MM.1S (cell line): Measurements from ENCODE around the gene ST3GAL4.

ENCODE experiments used
- DNase-seq: peaks from one replicate; pipeline ENCODE4 v3.0.0-alpha.2; 2015
- H2AFZ ChIP-seq: fragments of 300-600 bp; sonication (generic); 2 replicates; pipeline ENCODE4 v1.6.0; 2016; ENCODE audit warnings: antibody characterized with exemption, low read length
- H3F3A ChIP-seq: fragments of 300-600 bp; sonication (generic); 2 replicates; pipeline ENCODE4 v1.6.1; 2016; ENCODE audit warnings: mild to moderate bottlenecking, antibody characterized with exemption, low read length, moderate library complexity, mixed read lengths; ENCODE audit not compliant: insufficient read depth
- H3K27ac ChIP-seq: fragments of 300-600 bp; sonication (generic); 2 replicates; pipeline ENCODE4 v1.5.1; 2016; ENCODE audit warnings: mild to moderate bottlenecking, low read length
- H3K27me3 ChIP-seq: fragments of 300-600 bp; sonication (generic); replicated peaks from 2 replicates; pipeline ENCODE4 v1.6.0; 2016; ENCODE audit warnings: low read length; ENCODE audit not compliant: insufficient read depth
- H3K36me3 ChIP-seq: fragments of 300-600 bp; sonication (generic); replicated peaks from 2 replicates; pipeline ENCODE4 v1.6.1; 2016; ENCODE audit warnings: mild to moderate bottlenecking, low read length, mixed read lengths; ENCODE audit not compliant: insufficient read depth
- H3K4me1 ChIP-seq: fragments of 300-600 bp; sonication (generic); 2 replicates; pipeline ENCODE4 v1.6.1; 2016; ENCODE audit warnings: low read length, mixed read lengths
- H3K4me2 ChIP-seq: fragments of 300-600 bp; sonication (generic); 2 replicates; pipeline ENCODE4 v1.6.0; 2016; ENCODE audit warnings: low read depth, low read length
- H3K4me3 ChIP-seq: fragments of 300-600 bp; sonication (generic); 2 replicates; pipeline ENCODE4 v1.5.1; 2016; ENCODE audit warnings: low read length, mixed read lengths
- H3K79me2 ChIP-seq: fragments of 300-600 bp; sonication (generic); 2 replicates; pipeline ENCODE4 v1.6.1; 2016; ENCODE audit warnings: mixed run types, low read length, mixed read lengths
- H3K9ac ChIP-seq: fragments of 300-600 bp; sonication (generic); 2 replicates; pipeline ENCODE4 v1.6.1; 2016; ENCODE audit warnings: low read length, mixed read lengths
- H3K9me2 ChIP-seq: fragments of 300-600 bp; sonication (generic); replicated peaks from 2 replicates; pipeline ENCODE4 v1.6.1; 2016; ENCODE audit warnings: mild to moderate bottlenecking, low read length, mixed read lengths; ENCODE audit not compliant: insufficient read depth
- H3K9me3 ChIP-seq: fragments of 300-600 bp; sonication (generic); replicated peaks from 2 replicates; pipeline ENCODE4 v1.6.1; 2016; ENCODE audit warnings: mild to moderate bottlenecking, low read length, mixed read lengths; ENCODE audit not compliant: insufficient read depth
- H4K20me1 ChIP-seq: fragments of 300-600 bp; sonication (generic); 2 replicates; pipeline ENCODE4 v1.6.1; 2016; ENCODE audit warnings: mild to moderate bottlenecking, low read length, moderate library complexity, mixed read lengths; ENCODE audit not compliant: insufficient read depth
- EZH2 ChIP-seq: fragments of 300-600 bp; sonication (generic); optimal IDR thresholded peaks from 2 replicates; pipeline ENCODE3; 2017; ENCODE audit warnings: low read depth, mild to moderate bottlenecking, antibody characterized with exemption, low read length, mixed read lengths
- EZH2phosphoT487 ChIP-seq: fragments of 300-600 bp; sonication (generic); IDR thresholded peaks from 2 replicates; pipeline ENCODE4 v1.6.1; 2018; ENCODE audit warnings: antibody characterized with exemption, low read length
- TF ChIP-seq, protein P1 (sequence below): fragments of 300-600 bp; sonication (generic); IDR thresholded peaks from 2 replicates; pipeline ENCODE4 v1.5.1; 2016; ENCODE audit warnings: antibody characterized with exemption, low read length, mixed read lengths

Gene ST3GAL4

DNA sequence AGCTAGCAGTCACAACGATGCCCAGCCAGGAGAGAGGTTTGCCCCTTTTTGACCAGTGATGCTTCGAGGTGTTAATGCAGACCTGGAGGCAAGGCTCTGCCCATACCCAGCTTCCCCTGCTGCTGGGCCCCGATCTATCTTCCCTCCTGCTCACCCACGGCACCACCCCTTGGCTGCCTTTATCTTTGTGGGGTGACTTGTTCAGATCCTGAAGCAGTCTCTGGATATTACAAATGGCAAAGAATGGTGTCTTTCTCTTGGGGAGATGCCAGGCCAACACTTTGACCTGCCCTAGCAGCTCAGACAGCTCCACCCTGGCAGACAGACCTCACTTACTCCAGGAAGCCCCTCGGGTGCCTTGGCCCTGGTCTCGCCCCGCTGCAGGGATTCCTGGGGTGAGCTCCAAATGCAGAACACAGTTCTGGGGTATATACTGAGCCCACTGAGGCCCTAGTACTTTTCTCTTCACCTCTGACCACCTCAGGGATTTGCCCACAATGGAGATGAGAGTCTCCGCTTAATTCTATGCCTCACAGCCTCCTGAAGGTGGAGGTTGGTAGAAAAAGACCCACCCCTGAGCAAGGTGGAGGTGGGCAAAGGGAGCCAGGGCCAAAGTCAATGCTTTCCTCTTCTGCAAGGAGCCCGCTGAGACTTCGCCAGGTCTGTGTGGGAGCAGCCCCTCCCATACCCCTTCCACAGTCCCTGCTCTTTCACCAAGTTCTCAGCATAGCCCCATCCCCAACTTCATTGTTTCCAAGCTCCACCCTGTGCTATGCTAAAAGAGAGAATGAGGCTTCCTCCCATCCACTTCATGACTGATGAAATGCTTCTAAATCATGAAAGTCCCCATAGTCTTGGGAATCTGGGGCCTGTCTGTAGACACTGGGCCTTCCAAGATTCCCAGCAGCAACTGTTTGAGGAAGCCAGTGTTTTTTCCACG is 11.1 kb upstream of the ST3GAL4 start:
- DNase-seq: no peak
- Histone ChIP-seq H3K79me2 (peaks cover 3% of the 10 kb centered on the region; the same call in 1 of the 2 replicates), H3K9me2 (no peaks in the 10 kb centered on the region), H3K9me3 (no peaks in the 10 kb centered on the region), H3K4me3 (no peak overlapping the region), H2AFZ (no peak overlapping the region), H3K9ac (no peak overlapping the region), H3F3A (no peaks in the 10 kb centered on the region), H3K27me3 (no peaks in the 10 kb centered on the region), H4K20me1 (no peaks in the 10 kb centered on the region), H3K4me2 (no peak overlapping the region), H3K27ac (no peak overlapping the region), H3K36me3 (peaks cover 6% of the 10 kb centered on the region; the same call in 1 of the 2 replicates), H3K4me1 (no peaks in the 10 kb centered on the region)
- TF ChIP-seq, protein P1, sequence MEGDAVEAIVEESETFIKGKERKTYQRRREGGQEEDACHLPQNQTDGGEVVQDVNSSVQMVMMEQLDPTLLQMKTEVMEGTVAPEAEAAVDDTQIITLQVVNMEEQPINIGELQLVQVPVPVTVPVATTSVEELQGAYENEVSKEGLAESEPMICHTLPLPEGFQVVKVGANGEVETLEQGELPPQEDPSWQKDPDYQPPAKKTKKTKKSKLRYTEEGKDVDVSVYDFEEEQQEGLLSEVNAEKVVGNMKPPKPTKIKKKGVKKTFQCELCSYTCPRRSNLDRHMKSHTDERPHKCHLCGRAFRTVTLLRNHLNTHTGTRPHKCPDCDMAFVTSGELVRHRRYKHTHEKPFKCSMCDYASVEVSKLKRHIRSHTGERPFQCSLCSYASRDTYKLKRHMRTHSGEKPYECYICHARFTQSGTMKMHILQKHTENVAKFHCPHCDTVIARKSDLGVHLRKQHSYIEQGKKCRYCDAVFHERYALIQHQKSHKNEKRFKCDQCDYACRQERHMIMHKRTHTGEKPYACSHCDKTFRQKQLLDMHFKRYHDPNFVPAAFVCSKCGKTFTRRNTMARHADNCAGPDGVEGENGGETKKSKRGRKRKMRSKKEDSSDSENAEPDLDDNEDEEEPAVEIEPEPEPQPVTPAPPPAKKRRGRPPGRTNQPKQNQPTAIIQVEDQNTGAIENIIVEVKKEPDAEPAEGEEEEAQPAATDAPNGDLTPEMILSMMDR: no peak
- no peak for TF ChIP-seq EZH2phosphoT487
- no peak for TF ChIP-seq EZH2

DNA sequence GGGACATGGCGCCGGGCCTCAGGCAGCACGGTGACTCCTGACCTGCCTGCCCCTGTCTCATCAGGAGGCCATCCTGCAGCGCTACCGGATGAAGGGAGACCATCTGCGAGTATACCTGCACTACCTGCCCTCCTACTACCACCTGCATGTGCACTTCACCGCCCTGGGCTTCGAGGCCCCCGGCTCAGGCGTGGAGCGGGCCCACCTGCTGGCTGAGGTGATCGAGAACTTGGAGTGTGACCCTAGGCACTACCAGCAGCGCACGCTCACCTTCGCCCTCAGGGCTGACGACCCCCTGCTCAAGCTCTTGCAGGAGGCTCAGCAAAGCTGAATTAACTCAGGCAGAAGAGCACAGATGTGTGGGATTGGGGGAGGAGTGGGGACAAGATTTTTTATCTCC is 10.2 kb upstream of the ST3GAL4 start:
- no peaks in the 10 kb centered on the region for H3F3A ChIP-seq
- DNase-seq: no peak
- no peaks in the 10 kb centered on the region for H3K9me2 ChIP-seq
- H3K9ac ChIP-seq: no peak overlapping the region
- H3K79me2 ChIP-seq: peaks cover 3% of the 10 kb centered on the region; the same call in 1 of the 2 replicates
- no peak overlapping the region for H3K4me2 ChIP-seq
- TF ChIP-seq EZH2: no peak
- TF ChIP-seq, protein P1: no peak
- no peaks in the 10 kb centered on the region for H3K9me3 ChIP-seq
- H3K27ac ChIP-seq: no peak overlapping the region
- no peaks in the 10 kb centered on the region for H3K4me1 ChIP-seq
- no peak overlapping the region for H2AFZ ChIP-seq
- H4K20me1 ChIP-seq: no peaks in the 10 kb centered on the region
- peaks cover 6% of the 10 kb centered on the region; the same call in 1 of the 2 replicates for H3K36me3 ChIP-seq
- H3K27me3 ChIP-seq: no peaks in the 10 kb centered on the region
- H3K4me3 ChIP-seq: no peak overlapping the region

DNA sequence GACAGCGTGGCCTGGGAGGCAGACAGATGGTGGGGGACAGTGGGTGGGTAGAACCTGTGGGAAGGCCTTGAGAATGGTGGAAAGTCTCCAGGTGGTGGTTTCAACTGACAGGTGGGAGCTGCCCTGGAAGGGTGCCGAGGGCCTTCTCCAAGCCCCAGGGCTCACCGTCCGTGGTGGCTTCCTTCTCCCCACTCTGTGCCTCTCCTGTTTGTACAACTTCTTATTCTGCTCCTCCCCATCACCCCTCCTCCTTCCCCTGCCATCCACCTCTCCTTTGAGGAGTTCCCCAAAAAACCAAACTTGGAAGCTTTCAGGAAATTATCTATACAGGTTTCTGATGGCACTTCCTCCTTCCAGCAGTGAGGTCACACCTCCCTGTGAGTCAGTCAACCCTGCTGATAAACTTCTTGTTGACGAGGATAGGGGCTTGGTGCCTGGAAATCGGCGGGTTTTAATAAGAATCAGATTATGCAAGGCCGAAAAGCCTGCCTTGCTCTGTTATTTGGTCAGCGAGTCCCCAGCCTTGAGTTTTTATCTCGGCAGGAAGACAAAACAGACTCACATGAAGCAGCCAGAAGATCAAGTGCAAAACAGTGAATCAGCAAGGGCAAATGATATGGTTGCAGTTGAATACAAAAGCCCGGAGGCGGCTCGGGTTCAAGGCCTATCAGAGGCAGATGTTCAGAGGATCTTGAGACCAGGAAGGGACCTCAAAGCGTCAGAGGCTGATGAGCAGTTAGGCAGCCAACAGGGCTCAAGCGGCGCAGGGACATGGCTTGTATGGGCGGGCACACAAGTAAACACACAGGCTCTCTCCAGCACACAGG is 9.5 kb upstream of the ST3GAL4 start:
- H3K4me2 ChIP-seq: no peak overlapping the region
- TF ChIP-seq, protein P1: no peak
- no peak for TF ChIP-seq EZH2phosphoT487
- no peak for TF ChIP-seq EZH2
- no peak overlapping the region for H2AFZ ChIP-seq
- peaks cover 3% of the 10 kb centered on the region; the same call in 1 of the 2 replicates for H3K79me2 ChIP-seq
- H3K36me3 ChIP-seq: peaks cover 6% of the 10 kb centered on the region; the same call in 1 of the 2 replicates
- H3K4me1 ChIP-seq: no peaks in the 10 kb centered on the region
- H3K4me3 ChIP-seq: no peak overlapping the region
- no peak for DNase-seq
- H3K27ac ChIP-seq: no peak overlapping the region
- no peaks in the 10 kb centered on the region for H3K9me2 ChIP-seq
- H3K27me3 ChIP-seq: no peaks in the 10 kb centered on the region
- no peaks in the 10 kb centered on the region for H3K9me3 ChIP-seq
- H4K20me1 ChIP-seq: no peaks in the 10 kb centered on the region
- no peaks in the 10 kb centered on the region for H3F3A ChIP-seq
- H3K9ac ChIP-seq: no peak overlapping the region
